Neutrophil (primary cell): Measurements from ENCODE around the gene KIF25.

Experiments
- H3K27ac ChIP-seq: fragments of 200-600 bp; sonication (generic); 2 replicates; pipeline ENCODE4 v1.5.1; 2016; ENCODE audit warnings: mild to moderate bottlenecking, moderate library complexity
- H3K27me3 ChIP-seq: fragments of 200-600 bp; sonication (generic); 2 replicates; pipeline ENCODE4 v1.6.0; 2016; ENCODE audit warnings: mild to moderate bottlenecking
- H3K36me3 ChIP-seq: fragments of 200-600 bp; sonication (generic); 2 replicates; pipeline ENCODE4 v1.5.1; 2017
- H3K4me1 ChIP-seq, 2 experiments: fragments of 200-600 bp in 1 of 2; sonication (generic) in 1 of 2; 1 replicate in 1 of 2; 2 replicates in 1 of 2; pipeline versions ENCODE4 v1.5.1 to v1.6.1; 2013 to 2016; ENCODE audit warnings: low read depth in 1 of 2, low read length in 1 of 2, mild to moderate bottlenecking in 1 of 2, moderate library complexity in 1 of 2; ENCODE audit not compliant: control insufficient read depth in 1 of 2, insufficient read depth in 1 of 2
- H3K4me3 ChIP-seq, 2 experiments: fragments of 200-600 bp in 1 of 2; sonication (generic) in 1 of 2; 1 replicate in 1 of 2; 2 replicates in 1 of 2; pipeline ENCODE4 v1.5.1; 2013 to 2016; ENCODE audit warnings: low read depth in 1 of 2, low read length in 1 of 2, mild to moderate bottlenecking in 1 of 2, moderate library complexity in 1 of 2
- H3K9me3 ChIP-seq: fragments of 200-600 bp; sonication (generic); 2 replicates; pipeline ENCODE4 v1.5.1; 2016
- CTCF ChIP-seq: fragments of 200-600 bp; sonication (generic); IDR thresholded peaks from 2 replicates; pipeline ENCODE4 v1.5.1; 2016; ENCODE audit warnings: antibody characterized with exemption

KIF25 gene

GRCh38 chr6:168005796-168006195 lies 8.3 kb downstream of the KIF25 start:
- Histone ChIP-seq H3K27me3 (no peaks in the 10 kb centered on the region), H3K4me1 (no peaks in the 10 kb centered on the region), H3K36me3 (no peaks in the 10 kb centered on the region), H3K9me3 (no peaks in the 10 kb centered on the region), H3K4me3 (no peak overlapping the region), H3K27ac (no peak overlapping the region)
- no peak for TF ChIP-seq CTCF

GRCh38 chr6:168007592-168008338 lies 10.3 kb downstream of the KIF25 start:
- Histone ChIP-seq H3K4me3 (no peak overlapping the region), H3K27ac (no peak overlapping the region), H3K9me3 (no peaks in the 10 kb centered on the region), H3K36me3 (no peaks in the 10 kb centered on the region), H3K27me3 (no peaks in the 10 kb centered on the region), H3K4me1 (no peaks in the 10 kb centered on the region)
- TF ChIP-seq CTCF = no peak

- no peak overlapping the region for H3K4me3 ChIP-seq
- no peak overlapping the region for H3K27ac ChIP-seq
- H3K27me3 ChIP-seq = no peaks in the 10 kb centered on the region
- H3K4me1 ChIP-seq = no peaks in the 10 kb centered on the region
- TF ChIP-seq CTCF = no peak
- H3K36me3 ChIP-seq = no peaks in the 10 kb centered on the region
- H3K9me3 ChIP-seq = no peaks in the 10 kb centered on the region
These were observed 11.9 kb downstream of the KIF25 start for GRCh38 chr6:168009331-168009730.

- TF ChIP-seq CTCF = no peak
- Histone ChIP-seq H3K36me3 (no peaks in the 10 kb centered on the region), H3K4me3 (no peak overlapping the region), H3K4me1 (no peaks in the 10 kb centered on the region), H3K27ac (no peak overlapping the region), H3K9me3 (no peaks in the 10 kb centered on the region), H3K27me3 (no peaks in the 10 kb centered on the region)
These were observed 13.8 kb downstream of the KIF25 start for GRCh38 chr6:168011291-168011690.

GRCh38 chr6:168012431-168013249 lies 15.2 kb downstream of the KIF25 start:
- Histone ChIP-seq H3K36me3 (no peaks in the 10 kb centered on the region), H3K27ac (no peak overlapping the region), H3K27me3 (no peaks in the 10 kb centered on the region), H3K4me3 (no peak overlapping the region), H3K4me1 (no peaks in the 10 kb centered on the region), H3K9me3 (peaks cover 4% of the 10 kb centered on the region)
- no peak for TF ChIP-seq CTCF
